ENCODE results near the gene FARP1. TPM values are rescaled to one million over a fixed set of nuclear protein-coding genes. Genes with fewer than 3 reads are reported as not detected.

FARP1 gene
- total RNA-seq, 4 donors from 2014 or later: 11.0 to 27.2 (median 13.6) TPM

- Histone ChIP-seq H3K36me3 (peaks cover 4% of the 10 kb centered on the region), H3K27ac (no peak overlapping the region), H3K27me3 (no peaks in the 10 kb centered on the region), H3K9me3 (no peaks in the 10 kb centered on the region), H3K4me1 (peaks cover 22% of the 10 kb centered on the region), H3K4me3 (no peak overlapping the region)
- 92% methylated on average over 6 of the region's 6 CpGs for WGBS
- no peak for TF ChIP-seq POLR2A (IDR thresholded peaks at IDR 0.05)
- TF ChIP-seq POLR2AphosphoS5 (IDR thresholded peaks at IDR 0.05): no peak
- TF ChIP-seq CTCF (IDR thresholded peaks at IDR 0.05): no peak
- TF ChIP-seq EP300 (IDR thresholded peaks at IDR 0.05): no peak
- DNase-seq (ENCODE audit: low spot score in 2 of 2): no peak
These were observed 72.6 kb downstream of the FARP1 start for GRCh38 chr13:98215508-98215907.

- DNase-seq (ENCODE audit: low spot score in 2 of 2): no peak
- H3K4me3 ChIP-seq: no peak overlapping the region
- no peak for TF ChIP-seq CTCF (IDR thresholded peaks at IDR 0.05)
- no peak for TF ChIP-seq POLR2A (IDR thresholded peaks at IDR 0.05)
- no peak for TF ChIP-seq POLR2AphosphoS5 (IDR thresholded peaks at IDR 0.05)
- TF ChIP-seq EP300 (IDR thresholded peaks at IDR 0.05): no peak
- H3K36me3 ChIP-seq: peaks cover 4% of the 10 kb centered on the region
- H3K27ac ChIP-seq: no peak overlapping the region
- peaks cover 26% of the 10 kb centered on the region for H3K4me1 ChIP-seq
- no peaks in the 10 kb centered on the region for H3K9me3 ChIP-seq
- no peaks in the 10 kb centered on the region for H3K27me3 ChIP-seq
- WGBS: 25% methylated on average over 4 of the region's 4 CpGs
These were observed 73.3 kb downstream of the FARP1 start for GRCh38 chr13:98216135-98216565.

- TF ChIP-seq CTCF (IDR thresholded peaks at IDR 0.05) (no peak), POLR2AphosphoS5 (IDR thresholded peaks at IDR 0.05) (no peak), EP300 (IDR thresholded peaks at IDR 0.05) (no peak), POLR2A (IDR thresholded peaks at IDR 0.05) (no peak)
- Histone ChIP-seq H3K27ac (no peak overlapping the region), H3K4me3 (no peak overlapping the region), H3K9me3 (no peaks in the 10 kb centered on the region), H3K4me1 (peaks cover 26% of the 10 kb centered on the region), H3K36me3 (peaks cover 4% of the 10 kb centered on the region), H3K27me3 (no peaks in the 10 kb centered on the region)
- WGBS: 63% methylated on average over 7 of the region's 7 CpGs
- no peak for DNase-seq (ENCODE audit: low spot score in 2 of 2)
These were observed 73.9 kb downstream of the FARP1 start for GRCh38 chr13:98216711-98217285.

GRCh38 chr13:98217597-98217996 is 74.7 kb downstream of the FARP1 start:
- Histone ChIP-seq H3K9me3 (no peaks in the 10 kb centered on the region), H3K36me3 (peaks cover 4% of the 10 kb centered on the region), H3K4me3 (no peak overlapping the region), H3K4me1 (peaks cover 26% of the 10 kb centered on the region), H3K27ac (no peak overlapping the region), H3K27me3 (no peaks in the 10 kb centered on the region)
- no peak for DNase-seq (ENCODE audit: low spot score in 2 of 2)
- WGBS: 95% methylated on average over 12 of the region's 12 CpGs
- no peak for TF ChIP-seq POLR2A (IDR thresholded peaks at IDR 0.05)
- TF ChIP-seq EP300 (IDR thresholded peaks at IDR 0.05): no peak
- no peak for TF ChIP-seq CTCF (IDR thresholded peaks at IDR 0.05)
- TF ChIP-seq POLR2AphosphoS5 (IDR thresholded peaks at IDR 0.05): no peak

GRCh38 chr13:98219685-98220084 is 76.8 kb downstream of the FARP1 start:
- WGBS: 94% methylated on average over 6 of the region's 6 CpGs
- H3K4me1 ChIP-seq: peaks cover 16% of the 10 kb centered on the region

More at GRCh38 chr13:98219685-98220084, 76.8 kb downstream of the FARP1 start:
- no peak overlapping the region for H3K27ac ChIP-seq
- peaks cover 4% of the 10 kb centered on the region for H3K36me3 ChIP-seq
- H3K4me3 ChIP-seq: no peak overlapping the region
- DNase-seq (ENCODE audit: low spot score in 2 of 2): no peak
- no peaks in the 10 kb centered on the region for H3K27me3 ChIP-seq
- H3K9me3 ChIP-seq: no peaks in the 10 kb centered on the region
- no peak for TF ChIP-seq EP300 (IDR thresholded peaks at IDR 0.05)
- TF ChIP-seq CTCF (IDR thresholded peaks at IDR 0.05): no peak
- TF ChIP-seq POLR2AphosphoS5 (IDR thresholded peaks at IDR 0.05): no peak
- no peak for TF ChIP-seq POLR2A (IDR thresholded peaks at IDR 0.05)

Measured in suprapubic skin (tissue), 4 donors.